Central memory CD4-positive, alpha-beta T cell (primary cell): ENCODE results near the gene HIBADH.

Experiments
- DNase-seq: peaks from one replicate; pipeline ENCODE4 v3.0.0; 2022

The HIBADH gene

DNA sequence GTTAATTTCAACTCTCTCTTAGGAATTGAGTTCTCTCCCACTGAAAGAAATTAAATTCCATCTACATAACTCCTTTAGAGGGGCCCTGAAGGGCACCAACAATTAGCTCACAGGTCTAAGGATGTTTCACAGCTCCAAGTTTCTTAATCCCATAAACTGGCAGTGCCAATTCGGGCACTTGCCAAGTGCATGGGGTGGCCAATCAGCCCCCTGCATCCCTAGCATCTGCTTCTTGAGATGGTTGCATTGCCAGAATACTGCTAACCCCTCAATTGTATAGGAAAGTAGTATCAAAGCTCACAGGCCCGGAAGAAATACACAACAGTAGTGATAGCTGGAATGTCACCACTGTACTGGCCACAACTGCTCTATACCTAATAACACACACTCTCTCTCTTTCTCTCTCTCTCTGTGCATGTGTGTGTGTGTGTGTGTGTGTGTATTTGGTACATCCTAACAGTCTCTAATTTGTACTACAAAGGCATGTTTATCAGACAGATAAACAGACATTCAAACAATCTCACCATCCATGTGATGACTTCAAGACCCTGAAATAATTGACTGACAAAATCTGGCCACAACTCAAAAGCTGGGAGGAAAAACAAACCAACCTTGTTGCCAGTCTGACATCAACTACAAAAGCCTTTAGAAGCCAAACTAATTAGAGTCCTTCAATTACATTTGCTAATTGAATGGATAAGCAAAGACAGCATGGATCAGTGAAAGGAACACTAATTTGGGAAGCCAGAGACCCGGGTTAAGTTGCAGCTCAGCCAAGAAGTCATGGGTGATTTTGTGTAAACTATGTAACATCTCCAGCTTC lies 27.8 kb downstream of the HIBADH start:
- DNase-seq, result no peak

DNA sequence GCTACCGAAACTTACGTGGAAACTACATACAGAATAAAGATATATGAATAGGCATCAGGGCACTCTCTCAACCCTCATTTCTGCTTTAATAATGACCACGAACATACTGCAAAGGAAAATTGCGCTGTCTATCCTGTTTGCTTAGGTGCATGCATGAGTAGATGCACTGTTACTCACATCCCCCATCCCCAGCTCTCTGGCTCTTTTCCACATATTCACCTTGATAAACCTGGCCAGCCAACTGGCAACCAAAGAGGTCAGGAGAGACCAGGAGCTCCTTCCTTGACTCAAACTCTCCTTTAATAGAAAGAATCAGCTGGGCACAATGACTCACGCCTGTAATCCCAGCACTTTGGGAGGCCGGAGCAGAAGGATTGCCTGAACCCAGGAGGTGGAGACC lies 29.6 kb downstream of the HIBADH start:
- DNase-seq, result no peak

DNA sequence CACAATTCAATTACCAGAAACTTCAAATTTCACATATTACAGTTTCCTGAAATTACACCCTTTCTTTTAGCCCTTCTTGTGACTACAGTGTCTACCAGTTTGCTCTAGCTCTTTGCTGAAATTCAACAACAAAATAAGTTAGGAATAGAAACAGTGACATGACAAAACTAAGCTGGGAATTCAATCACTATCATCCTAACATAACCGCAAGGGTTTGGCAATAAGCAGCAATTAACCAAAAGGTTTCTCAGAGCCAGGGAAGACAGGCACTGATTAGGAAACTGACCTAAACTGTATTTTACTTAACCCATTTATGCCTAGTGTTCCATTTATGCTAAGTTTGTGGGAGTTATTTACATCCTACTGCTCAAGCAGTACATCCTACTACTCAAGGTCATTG lies 31.3 kb downstream of the HIBADH start:
- DNase-seq, result no peak

DNA sequence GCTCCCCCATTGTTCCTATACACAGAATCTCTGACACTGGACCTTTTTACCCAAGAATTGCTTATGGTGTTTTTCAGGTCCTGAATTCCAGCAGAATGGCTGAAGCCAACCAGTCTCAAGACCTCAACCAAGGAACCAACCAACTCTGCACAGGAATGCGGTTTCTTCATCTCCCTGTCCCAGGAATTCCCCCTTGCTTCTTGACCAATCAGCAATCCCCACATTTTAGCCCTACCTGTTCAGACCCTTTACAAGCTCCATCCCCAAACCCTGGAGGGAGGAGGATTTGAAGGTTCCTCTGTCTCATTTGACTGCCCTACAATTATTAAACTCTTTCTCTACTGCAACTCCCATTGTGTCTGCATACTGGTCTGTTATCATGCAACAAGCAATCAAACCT lies 35.5 kb downstream of the HIBADH start:
- no peak for DNase-seq

DNA sequence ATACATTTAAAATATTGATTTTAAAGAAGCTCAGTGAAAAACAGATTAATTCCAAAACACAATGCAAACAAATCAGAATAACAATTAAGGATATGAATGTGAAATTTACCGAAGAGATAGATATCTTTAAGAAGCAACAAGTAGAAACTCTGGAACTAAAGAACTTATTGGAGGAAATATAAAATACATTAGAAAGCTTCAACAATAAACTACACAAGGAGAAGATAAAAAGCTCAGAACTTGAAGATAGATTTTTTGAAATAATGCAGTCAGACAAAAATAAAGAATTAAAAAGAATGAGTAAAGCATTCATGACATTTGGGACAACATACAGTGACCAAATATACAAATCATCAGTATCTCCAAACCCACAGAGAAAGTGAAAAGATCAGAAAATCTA lies 43.2 kb downstream of the HIBADH start:
- DNase-seq, result no peak

DNA sequence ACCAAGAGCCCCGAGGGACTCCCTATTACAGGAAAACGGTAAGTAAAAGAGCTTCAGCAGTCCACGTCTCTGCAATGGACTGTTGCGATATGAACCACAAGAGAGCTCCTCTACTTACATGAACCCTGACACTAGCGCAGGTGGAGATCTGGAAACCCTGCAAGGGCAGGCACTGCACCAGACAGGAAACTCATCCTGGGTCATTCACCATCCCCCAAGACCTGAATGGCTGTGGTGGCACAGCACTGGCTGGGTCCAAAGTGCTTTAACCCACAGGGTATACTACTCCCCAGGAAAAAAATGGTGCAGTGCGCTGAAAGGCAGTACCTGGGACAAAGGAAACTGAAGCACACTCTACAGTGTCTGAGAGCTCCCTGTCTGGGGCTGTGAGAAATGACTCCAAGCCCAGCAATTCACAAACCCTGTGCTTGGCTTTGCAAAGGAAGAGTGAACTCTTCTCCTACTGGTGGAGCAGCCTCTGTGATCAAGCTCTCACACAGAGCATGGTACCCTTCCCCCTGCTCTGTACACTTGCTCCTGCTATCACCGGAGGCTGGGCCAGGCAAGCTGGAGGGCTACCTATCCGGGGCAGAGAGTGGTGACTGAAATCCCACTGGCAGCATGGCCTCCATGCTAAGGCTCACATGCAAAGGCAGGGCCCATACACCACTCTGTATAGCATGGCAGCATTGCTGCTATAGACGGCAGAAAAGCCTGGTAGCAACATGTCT lies 44.9 kb downstream of the HIBADH start:
- DNase-seq, result no peak

DNA sequence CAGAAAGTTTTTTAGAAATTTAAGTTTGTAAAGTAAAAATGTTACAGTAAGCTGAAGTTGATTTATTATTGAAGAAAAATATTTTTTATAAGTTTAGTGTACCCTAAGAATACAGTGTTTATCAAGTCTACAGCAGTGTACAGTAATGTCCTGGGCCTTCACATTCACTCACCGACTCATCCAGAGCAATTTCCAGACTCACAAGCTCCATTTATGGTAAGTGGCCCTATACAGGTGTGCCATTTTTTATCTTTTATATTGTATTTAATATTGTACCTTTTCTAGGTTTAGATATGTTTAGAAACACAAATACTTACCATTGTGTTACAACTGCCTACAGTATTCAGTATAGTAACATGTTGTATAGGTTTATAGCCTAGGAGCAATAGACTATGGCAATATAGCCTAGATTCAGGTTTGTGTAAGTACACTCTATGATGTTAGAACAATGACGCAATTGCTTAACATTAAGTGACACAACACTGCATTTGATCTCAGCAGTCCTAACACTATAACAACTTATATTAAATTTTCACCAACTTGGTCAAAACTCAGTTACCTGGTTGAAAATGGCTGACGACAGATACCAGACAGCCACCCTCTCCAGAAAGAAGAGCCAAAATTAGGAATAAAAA lies 45.7 kb downstream of the HIBADH start:
- DNase-seq, result no peak

DNA sequence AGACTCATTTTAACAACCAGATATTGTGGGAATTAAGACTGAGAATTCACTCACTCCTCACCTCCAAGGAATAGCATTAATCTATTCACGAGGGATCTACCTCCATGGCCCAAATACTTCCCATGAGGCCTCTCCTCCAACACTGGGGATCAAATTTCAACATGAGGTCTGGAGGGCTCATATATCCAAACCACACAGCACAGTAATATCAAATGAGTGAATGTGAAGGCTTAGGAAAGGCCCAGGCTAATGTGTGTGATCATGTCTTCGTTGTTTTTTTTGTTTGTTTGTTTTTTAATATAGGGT lies 46.5 kb downstream of the HIBADH start:
- no peak for DNase-seq

DNA sequence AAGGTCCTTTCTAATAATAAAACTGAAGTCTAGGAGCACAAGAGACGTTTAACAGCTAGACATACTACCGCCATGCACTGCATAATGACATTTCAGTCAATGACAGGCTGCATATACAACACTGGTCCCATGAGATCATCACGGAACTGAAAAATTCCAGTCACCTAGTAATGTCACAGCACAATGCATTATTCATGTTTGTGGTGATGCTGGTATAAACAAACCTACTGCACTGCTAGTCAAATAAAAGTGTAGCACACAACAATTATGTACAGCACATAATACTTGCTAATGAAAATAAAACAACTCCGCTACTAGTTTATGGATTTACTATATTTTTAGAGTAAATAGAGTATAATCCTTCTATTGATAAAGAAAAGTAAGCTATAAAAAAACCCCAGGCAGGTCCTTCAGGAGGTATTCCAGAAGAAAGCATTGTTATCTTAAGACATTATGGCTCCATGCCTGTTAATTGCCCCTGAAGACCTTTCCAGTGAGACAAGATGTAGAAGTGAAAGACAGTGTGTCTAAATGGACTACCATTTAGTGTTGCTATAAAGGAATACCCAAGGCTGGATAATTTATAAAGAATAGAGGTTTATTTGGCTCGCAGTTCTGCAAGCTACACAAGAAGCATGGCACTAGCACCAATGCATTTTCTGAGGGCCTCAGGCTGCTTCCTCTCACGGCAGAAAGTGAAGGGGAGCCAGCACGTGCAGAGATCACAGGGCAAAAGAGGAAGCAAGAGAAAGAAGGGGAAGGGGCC lies 47.1 kb downstream of the HIBADH start:
- no peak for DNase-seq

DNA sequence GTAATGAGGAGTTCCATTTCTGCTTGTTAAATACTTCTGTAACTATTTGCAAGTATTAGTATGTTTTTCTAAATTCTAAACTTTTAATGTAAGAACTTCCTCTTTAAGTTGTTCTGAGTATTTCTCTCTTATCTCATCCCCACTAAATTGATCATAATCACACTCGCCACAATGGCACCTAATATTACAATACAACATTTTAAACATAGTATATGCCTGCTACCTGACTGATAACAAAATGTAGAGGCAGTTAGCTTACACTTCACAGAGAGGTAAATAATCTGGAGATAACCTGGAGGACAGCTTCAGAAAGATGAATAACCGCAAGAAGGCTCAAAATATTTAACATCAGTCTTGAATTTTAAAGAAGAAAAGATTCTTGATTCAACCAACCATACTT lies 48.6 kb downstream of the HIBADH start:
- no peak for DNase-seq

DNA sequence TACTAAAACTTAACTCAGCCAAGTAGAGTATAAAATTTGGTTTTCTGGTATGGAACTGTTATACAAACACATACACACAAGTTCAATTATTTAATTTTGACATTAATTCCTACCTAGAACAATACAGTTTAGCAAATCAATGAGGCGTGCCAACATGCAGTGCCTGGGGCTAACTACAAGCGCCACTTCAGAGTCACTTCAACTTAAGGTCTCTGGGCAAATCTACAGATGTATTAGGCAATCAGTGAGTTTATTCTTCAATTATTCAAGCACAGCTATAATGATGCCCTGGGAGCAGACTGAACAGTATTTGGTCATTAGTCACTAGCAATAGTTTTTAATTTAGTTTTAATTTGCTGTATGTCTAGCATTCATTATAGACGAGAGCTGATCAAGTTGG lies 51.6 kb downstream of the HIBADH start:
- no peak for DNase-seq

DNA sequence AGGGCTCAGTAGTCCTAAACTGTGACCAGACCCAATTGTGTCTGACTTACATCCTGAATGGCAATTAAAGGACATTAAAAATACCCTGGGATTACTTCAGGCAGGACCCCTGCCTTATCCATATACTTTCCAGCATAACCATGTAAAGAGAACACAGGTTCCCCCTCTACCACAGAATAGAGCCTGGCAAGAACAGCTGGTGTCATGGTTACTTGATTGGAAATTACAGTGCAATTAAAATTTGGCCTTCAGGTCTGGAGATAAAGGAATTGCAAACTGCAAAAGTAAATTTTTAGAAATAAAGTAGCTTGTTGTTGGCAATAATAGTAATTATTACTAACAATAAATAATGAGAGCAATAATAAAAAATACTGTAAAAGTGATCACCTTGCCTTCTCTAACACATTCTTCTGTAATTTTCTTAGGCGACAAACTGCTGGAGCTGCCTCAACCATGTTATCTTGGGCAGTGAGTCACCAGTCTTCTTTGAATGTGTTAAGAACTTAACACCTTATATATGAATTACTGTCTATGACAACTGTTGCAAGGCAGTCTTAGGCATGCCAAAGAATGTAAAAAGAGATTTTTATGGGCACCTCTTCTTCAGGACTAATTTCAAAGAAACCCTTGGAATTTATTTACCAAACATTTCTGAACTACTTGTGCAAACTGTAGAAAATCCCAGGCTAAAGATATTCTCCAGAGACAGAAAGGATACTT lies 53.7 kb downstream of the HIBADH start:
- no peak for DNase-seq

DNA sequence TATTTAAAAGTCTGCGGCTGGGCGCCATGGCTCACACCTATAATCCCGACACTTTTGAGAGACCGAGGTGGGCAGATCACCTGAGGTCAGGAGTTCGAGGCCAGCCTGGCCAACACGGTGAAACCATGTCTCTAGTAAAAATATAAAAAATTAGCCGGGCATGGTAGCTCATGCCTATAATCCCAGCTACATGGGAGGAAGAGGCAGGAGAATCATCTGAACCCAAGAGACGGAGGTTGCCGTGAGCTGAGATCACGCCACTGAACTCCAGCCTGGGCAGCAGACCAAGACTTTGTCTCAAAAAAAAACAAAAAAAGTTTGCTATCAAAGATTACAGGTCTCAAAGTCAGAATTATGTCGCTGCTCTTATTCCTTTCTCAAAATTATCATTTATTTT lies 55.5 kb downstream of the HIBADH start:
- DNase-seq, result no peak

DNA sequence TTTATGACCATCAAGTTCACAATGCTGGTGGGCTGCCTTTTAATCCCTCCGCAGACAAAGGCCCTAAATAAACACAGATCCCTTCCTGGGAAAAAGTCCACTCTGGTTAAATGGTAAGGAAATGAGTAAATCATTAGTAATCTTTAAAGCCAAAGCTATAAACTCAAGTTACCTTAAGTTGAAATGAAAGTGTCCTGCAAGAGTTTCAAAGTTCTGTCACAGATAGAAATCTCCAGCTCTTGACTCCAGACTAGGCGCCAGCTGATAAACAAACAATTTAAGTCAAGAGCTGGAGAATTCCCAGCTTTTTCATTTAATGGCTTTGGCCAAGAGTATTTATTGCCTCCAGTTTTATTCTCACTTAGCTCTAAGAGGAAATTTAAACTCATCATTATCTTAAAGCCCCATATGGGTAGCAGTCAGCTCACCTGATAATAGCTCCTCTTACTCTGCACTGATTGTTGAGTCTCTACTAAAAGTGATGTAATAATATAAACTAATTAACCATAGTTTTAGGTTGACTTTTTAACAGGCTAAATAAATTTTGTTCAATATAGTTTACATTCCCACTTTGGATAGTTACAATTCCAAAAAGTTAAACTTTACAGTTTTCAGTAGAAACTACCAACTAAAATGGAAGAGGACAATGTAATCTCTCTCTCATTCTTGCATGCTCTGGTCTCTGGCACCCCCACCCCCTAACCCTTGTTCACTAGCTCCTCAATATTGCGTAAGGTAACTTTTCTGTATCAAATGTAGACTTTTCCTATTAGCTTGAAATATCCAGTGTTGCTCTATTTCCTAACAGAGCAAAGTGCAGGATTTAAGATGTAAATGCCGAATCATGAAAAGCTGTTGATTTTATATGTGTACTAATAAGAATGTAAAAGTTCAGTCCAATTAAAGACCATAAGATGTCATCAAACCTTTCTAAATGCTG lies 56.1 kb downstream of the HIBADH start:
- no peak for DNase-seq

DNA sequence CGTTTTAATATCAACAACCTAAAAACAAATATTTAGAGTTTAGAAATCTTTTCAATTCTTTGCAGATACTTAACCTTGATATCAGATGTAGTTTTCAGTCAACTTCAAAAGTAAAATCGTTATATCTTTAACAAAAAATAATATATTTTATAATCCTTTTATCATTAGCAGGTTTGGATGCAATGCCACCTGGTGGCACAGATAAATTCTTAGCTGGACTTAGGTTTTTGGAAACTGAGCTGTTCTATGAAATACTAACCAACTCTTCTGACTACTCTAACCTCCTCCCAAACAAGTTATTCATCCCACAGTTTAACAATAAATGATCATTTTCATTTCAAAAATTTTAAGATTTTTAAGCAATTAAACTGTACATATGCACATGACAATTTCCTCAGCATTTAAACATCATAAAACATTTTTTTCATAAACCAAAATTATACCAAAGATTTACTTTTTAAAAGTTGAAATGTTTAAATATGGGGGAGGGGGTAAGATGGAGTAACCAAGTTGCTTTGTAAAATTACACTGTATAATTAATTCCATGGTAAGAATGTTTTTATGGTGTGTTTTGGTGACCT lies 56.9 kb downstream of the HIBADH start:
- no peak for DNase-seq

DNA sequence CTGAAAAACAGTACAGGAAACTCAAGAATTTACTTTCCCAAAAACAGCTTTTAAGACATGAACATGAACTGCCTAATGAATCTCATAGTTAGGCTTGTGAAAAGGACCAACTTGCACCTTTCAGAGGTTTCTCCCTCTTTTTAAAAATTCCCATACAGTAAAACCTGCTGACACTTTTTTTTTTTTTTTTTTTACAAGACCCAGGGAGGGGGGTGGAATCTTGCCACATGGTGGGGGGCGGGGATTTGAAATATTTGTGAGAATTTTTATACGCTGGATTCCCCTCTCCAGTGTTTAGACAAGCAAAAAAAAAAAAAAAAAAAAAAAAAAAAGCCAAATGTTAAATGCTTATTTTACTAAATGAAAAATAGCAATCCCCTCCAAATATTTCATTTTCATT lies 57.4 kb downstream of the HIBADH start:
- no peak for DNase-seq

DNA sequence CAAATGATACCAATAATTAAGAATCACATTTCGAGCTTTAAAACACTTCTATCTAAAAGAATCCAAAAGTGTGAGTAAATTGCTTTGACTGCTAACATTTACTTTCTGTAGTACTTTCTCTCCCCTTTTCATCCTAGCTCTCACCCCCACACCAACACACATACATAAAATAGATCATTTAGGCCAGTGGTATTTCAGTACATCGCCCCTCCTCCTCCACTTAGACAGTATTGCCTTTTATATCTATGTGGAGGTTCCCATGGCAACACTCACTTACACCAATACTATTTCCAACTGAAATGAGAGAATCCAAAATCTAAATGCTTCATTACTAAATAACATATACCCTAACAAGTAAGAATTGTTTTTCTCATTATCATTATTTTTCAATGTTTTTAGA lies 58.9 kb downstream of the HIBADH start:
- DNase-seq, result no peak

DNA sequence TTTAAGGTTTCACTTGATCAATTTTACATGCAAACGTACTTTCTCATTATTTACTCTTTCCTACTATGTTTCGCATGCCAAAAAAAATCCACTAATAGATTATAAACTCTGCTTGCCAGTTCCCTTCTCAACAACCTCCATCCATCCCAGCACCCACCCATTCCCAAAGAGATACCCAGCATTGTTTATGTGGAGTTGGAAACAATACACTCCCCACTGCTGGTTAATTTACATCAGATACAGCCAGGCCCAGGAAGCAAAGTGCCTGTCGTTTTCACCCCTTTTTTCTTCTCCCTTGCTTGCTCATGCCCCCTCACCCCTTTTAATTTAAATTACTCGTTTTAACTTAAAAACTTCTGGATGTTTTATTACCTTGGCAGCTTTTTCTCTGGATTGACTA lies 59.9 kb downstream of the HIBADH start:
- DNase-seq, result no peak

DNA sequence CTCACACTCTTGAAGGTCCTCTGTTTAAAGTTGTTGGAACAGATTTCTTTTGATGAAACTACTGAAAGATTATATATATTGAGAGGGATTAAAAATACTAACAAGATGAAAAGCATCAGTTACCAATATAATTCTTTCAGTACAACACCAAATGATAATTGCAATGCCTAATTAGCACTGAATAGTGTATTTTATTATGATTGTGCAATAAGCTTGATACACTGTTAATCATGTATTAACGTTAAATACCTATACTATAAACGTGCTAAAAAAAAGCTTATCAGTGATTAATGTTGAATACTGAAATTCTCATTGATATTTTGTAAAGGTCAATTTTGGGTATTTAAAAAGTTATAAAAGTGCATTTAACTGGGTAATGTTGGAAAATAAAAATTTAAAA lies 61.5 kb downstream of the HIBADH start:
- no peak for DNase-seq

DNA sequence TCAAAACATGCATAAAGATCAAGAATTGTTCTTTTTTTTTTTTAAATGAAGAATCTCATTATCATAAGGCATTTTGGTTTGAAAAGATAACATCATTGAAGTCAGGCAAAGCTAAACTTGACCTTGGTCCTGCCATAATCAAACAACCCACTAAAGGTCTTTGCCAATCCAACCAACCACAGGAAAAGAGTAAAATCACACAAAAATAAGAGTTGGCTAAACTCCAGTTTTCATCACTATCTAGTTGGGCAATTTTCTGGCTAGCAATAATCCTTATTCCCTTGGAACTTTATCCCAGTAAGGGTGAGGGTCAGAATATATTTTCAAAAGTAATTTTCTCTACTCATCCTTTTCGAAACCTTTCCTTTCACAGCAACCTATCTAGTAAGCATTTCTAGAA lies 62.4 kb downstream of the HIBADH start:
- no peak for DNase-seq

DNA sequence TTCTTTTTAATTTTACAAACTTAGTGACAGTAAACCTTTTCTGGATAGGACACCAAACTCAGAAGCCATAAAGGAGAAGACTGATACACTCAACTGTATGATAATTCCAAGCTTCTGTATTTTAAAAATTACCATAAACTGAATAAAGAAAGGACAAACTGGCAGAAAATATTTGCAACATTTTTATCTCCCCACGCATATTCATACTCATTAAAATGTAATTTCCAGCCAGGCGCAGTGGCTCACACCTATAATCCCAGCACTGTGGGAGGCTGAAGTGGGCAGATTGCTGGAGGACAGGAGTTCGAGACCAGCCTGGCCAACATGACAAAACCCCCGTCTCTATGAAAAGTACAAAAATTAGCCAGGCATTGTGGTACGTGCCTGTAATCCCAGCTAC lies 67.7 kb downstream of the HIBADH start:
- no peak for DNase-seq
